IMR-90 (cell line): Measurements from ENCODE around the gene SGSM2. TPM values are rescaled to one million over a fixed set of nuclear protein-coding genes. Genes with fewer than 3 reads are reported as not detected.

Source experiments
- ATAC-seq: fragments of 200-7000 bp; cut with Tn5 transposase; 2 replicates; pipeline ENCODE4 v1.9.1; 2020; ENCODE audit warnings: low read depth, mild to moderate bottlenecking, moderate library complexity
- BruUV-seq: library from RNA; stranded (reverse); fragments of 400-500 nt; replicated peaks from 2 replicates; lab custom pipeline; 2021; lab: Mats Ljungman, UMichigan
- CTCF ChIA-PET: fragments of 300-600 bp; formaldehyde crosslinking; extraction: SDS; loops from one replicate; lab custom pipeline; 2021; ENCODE audit warnings: antibody characterized with exemption; lab: Yijun Ruan, JAX
- POLR2A ChIA-PET: fragments of 300-600 bp; sonication (Branson Sonifier 250); formaldehyde crosslinking; loops from one replicate; lab custom pipeline; 2022; ENCODE audit warnings: antibody characterized with exemption; ENCODE audit not compliant: unreplicated experiment; lab: Charles Lee
- DNase-seq: peaks from one replicate; pipeline ENCODE4 v3.0.0; 2013
- H2AFZ ChIP-seq: replicated peaks from 2 replicates; pipeline ENCODE3; 2013; ENCODE audit warnings: low read length, mild to moderate bottlenecking; ENCODE audit not compliant: poor library complexity
- H2AK5ac ChIP-seq: 2 replicates; pipeline ENCODE4 v1.6.1; 2013; ENCODE audit warnings: low read depth, low read length, inconsistent platforms
- H2AK9ac ChIP-seq: replicated peaks from 2 replicates; pipeline ENCODE3; 2013; ENCODE audit warnings: mild to moderate bottlenecking, low read depth, low read length, moderate library complexity; ENCODE audit not compliant: poor library complexity
- H2BK120ac ChIP-seq: 2 replicates; pipeline ENCODE4 v1.6.1; 2013; ENCODE audit warnings: low read depth, low read length, inconsistent platforms
- H2BK15ac ChIP-seq: 3 replicates; pipeline ENCODE4 v1.6.1; 2013; ENCODE audit warnings: low read depth, low read length, inconsistent platforms
- H2BK20ac ChIP-seq: 2 replicates; pipeline ENCODE4 v1.6.1; 2013; ENCODE audit warnings: low read depth, mild to moderate bottlenecking, inconsistent platforms, low read length, moderate library complexity
- H2BK5ac ChIP-seq: 2 replicates; pipeline ENCODE4 v1.6.1; 2013; ENCODE audit warnings: mild to moderate bottlenecking, low read depth, low read length, inconsistent platforms; ENCODE audit not compliant: poor library complexity, severe bottlenecking
- H3K14ac ChIP-seq: replicated peaks from 2 replicates; pipeline ENCODE4 v1.6.1; 2013; ENCODE audit warnings: low read depth, low read length, inconsistent platforms
- H3K18ac ChIP-seq: 2 replicates; pipeline ENCODE4 v1.6.1; 2013; ENCODE audit warnings: low read depth, low read length, control low read depth
- H3K23ac ChIP-seq: 2 replicates; pipeline ENCODE4 v1.6.1; 2013; ENCODE audit warnings: low read depth, low read length, inconsistent platforms
- H3K27ac ChIP-seq: 2 replicates; pipeline ENCODE4 v1.5.1; 2013; ENCODE audit warnings: mild to moderate bottlenecking, control low read depth, low read length; ENCODE audit not compliant: insufficient read depth
- H3K27me3 ChIP-seq: 2 replicates; pipeline ENCODE4 v1.6.1; 2013; ENCODE audit warnings: low read length; ENCODE audit not compliant: control insufficient read depth, insufficient read depth
- H3K36me3 ChIP-seq: 2 replicates; pipeline ENCODE4 v1.6.1; 2013; ENCODE audit warnings: low read length, mixed read lengths; ENCODE audit not compliant: control insufficient read depth, insufficient read depth
- H3K4ac ChIP-seq: 2 replicates; pipeline ENCODE4 v1.6.1; 2013; ENCODE audit warnings: low read depth, low read length, inconsistent platforms
- H3K4me1 ChIP-seq: 2 replicates; pipeline ENCODE4 v1.6.1; 2013; ENCODE audit warnings: low read length, mixed read lengths; ENCODE audit not compliant: control insufficient read depth, insufficient read depth
- H3K4me2 ChIP-seq: 2 replicates; pipeline ENCODE4 v1.6.1; 2013; ENCODE audit warnings: low read depth, mild to moderate bottlenecking, control low read depth, low read length, moderate library complexity
- H3K4me3 ChIP-seq: 2 replicates; pipeline ENCODE4 v1.5.1; 2013; ENCODE audit warnings: low read depth, mild to moderate bottlenecking, control low read depth, low read length, moderate library complexity; ENCODE audit not compliant: insufficient read depth
- H3K56ac ChIP-seq: 2 replicates; pipeline ENCODE4 v1.6.1; 2013; ENCODE audit warnings: low read length, inconsistent platforms; ENCODE audit not compliant: insufficient read depth; ENCODE audit errors: extremely low read depth
- H3K79me1 ChIP-seq, 2 experiments: 2 replicates each; pipeline ENCODE4 v1.6.1; 2013; ENCODE audit warnings: low read length in 2 of 2, inconsistent platforms in 1 of 2, low read depth in 1 of 2
- H3K9ac ChIP-seq: 2 replicates; pipeline ENCODE4 v1.6.1; 2013; ENCODE audit warnings: low read depth, low read length, control low read depth
- H3K9me1 ChIP-seq: 2 replicates; pipeline ENCODE4 v1.6.1; 2013; ENCODE audit warnings: low read length, inconsistent platforms; ENCODE audit not compliant: insufficient read depth
- H3K9me3 ChIP-seq: 2 replicates; pipeline ENCODE4 v1.6.1; 2013; ENCODE audit warnings: low read length; ENCODE audit not compliant: control insufficient read depth, insufficient read depth
- H4K20me1 ChIP-seq: 2 replicates; pipeline ENCODE4 v1.6.1; 2013; ENCODE audit warnings: low read length, inconsistent platforms; ENCODE audit not compliant: insufficient read depth
- H4K5ac ChIP-seq: 2 replicates; pipeline ENCODE4 v1.6.1; 2013; ENCODE audit warnings: mild to moderate bottlenecking, low read depth, low read length, control low read depth
- H4K8ac ChIP-seq, 2 experiments: 2 replicates each; pipeline ENCODE4 v1.6.1; 2013; ENCODE audit warnings: low read depth in 2 of 2, low read length in 2 of 2, control low read depth in 1 of 2, inconsistent platforms in 1 of 2
- H4K91ac ChIP-seq: 2 replicates; pipeline ENCODE4 v1.6.1; 2013; ENCODE audit warnings: low read depth, low read length, inconsistent platforms; ENCODE audit not compliant: insufficient read depth
- CEBPB ChIP-seq: IDR thresholded peaks from 2 replicates; pipeline ENCODE4 v1.6.1; 2012; ENCODE audit warnings: low read depth, low read length, improper control_type of control experiment
- FOS ChIP-seq: fragments of 150-350 bp; IDR thresholded peaks from 2 replicates; pipeline ENCODE4 v1.6.1; 2016; ENCODE audit warnings: low read depth, low read length
- NFE2L2 ChIP-seq: fragments of 150-350 bp; IDR thresholded peaks from 2 replicates; pipeline ENCODE4 v1.6.1; 2016; ENCODE audit warnings: low read depth, mild to moderate bottlenecking, low read length
- RAD21 ChIP-seq: IDR thresholded peaks from 2 replicates; pipeline ENCODE4 v1.6.1; 2012; ENCODE audit warnings: low read length, improper control_type of control experiment
- WGBS, 2 experiments: methylation state at CpG; one replicate each; pipeline versions ENCODE4 v1.1.5 to v1.1.7; 2013; ENCODE audit warnings: missing lambda C conversion rate in 2 of 2; ENCODE audit not compliant: insufficient read length in 1 of 2; ENCODE audit errors: extremely low coverage in 2 of 2; 5-methylcytosine and 5-hydroxymethylcytosine counted together
- dilution Hi-C: fragments of 300-500 bp; cut with HindIII; formaldehyde crosslinking; loops from one replicate; pipeline ENCODE4 v1.14.3; 2018; ENCODE audit warnings: low sequenced_read_pairs; ENCODE audit not compliant: unreplicated experiment
- in situ Hi-C: fragments of 300-500 bp; cut with MboI; formaldehyde crosslinking; loops from 3 replicates; pipeline ENCODE4 v1.14.3; 2019; ENCODE audit warnings: low sequenced_read_pairs, inconsistent platforms, mixed read lengths
- intact Hi-C: fragments of 100-400 bp; cut with micrococcal nuclease; formaldehyde crosslinking; loops from 2 replicates; pipeline ENCODE4 v1.10.0; 2022
- polyA plus RNA-seq, 3 experiments: library from polyadenylated mRNA; depleted of rRNA; stranded (reverse); fragments of >200 nt; gene quantifications; 2 replicates each; pipeline ENCODE4 v1.2.3, GENCODE V29; 2012; ENCODE audit warnings: low replicate concordance in 1 of 3
- total RNA-seq: library from RNA; depleted of rRNA; stranded (reverse); fragments of >200 nt; gene quantifications from 2 replicates; pipeline ENCODE4 v1.2.3, GENCODE V29; 2012

Gene SGSM2
- total and polyA plus RNA-seq, 2 of the 4 experiments (the other 2 are of a cell fraction) = 13.6 to 81.2 TPM

DNA sequence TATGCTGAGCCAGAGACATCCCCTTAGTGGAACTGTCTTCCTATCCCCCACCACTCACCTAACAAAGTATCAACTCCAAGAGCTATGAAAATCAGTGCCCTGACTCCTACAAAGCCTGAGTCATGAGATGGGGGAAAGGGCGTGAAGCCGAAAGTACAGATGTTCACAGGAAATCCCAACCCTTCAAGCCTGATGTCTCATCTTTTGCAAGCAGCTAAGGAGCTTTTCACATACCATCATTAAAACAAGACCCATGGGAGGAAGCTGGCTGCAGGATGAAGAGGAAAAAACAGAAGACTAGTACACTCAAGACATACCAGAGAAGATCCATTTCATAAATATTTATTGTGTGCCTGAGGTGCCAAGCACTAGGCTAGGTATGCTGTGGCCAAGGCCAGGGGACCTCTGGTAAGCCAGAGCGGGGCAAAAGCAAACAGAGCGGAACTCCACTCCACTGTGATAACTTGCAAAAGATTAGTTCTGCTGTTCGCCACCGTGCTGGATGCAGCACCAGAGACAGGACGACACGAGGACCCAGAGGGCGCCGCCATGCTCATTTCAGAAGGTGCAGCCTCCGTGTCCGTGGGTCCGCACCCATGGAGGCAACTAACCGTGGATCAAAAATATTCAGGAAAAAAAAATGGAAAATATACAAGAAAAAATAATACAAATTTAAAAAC lies 68.1 kb downstream of the SGSM2 start:
- Histone ChIP-seq H3K4me3 (no peak overlapping the region), H4K5ac (no peak overlapping the region), H2AFZ (no peak overlapping the region), H3K9me3 (no peaks in the 10 kb centered on the region), H3K27ac (peak overlapping the region; percentile 79), H4K20me1 (peaks cover 4% of the 10 kb centered on the region; the same call in 1 of the 2 replicates), H3K27me3 (no peaks in the 10 kb centered on the region), H3K9ac (no peak overlapping the region), H3K18ac (peak overlapping the region; percentile 5), H3K4me1 (peaks cover 33% of the 10 kb centered on the region), H3K79me1 (peaks cover 5 to 30% of the 10 kb centered on the region in 2 experiments; a peak in 2 of 4 replicates), H2BK20ac (peak overlapping the region; percentile 60), H2BK5ac (peak overlapping the region; percentile 91), H3K4ac (peak overlapping the region; percentile 96), H2AK9ac (peak overlapping the region; percentile 3), H3K36me3 (no peaks in the 10 kb centered on the region), H4K8ac (peak overlapping the region; percentile 87 to 95; a peak in 3 of 4 replicates), H3K23ac (peak overlapping the region; percentile 83; the same call in 1 of the 2 replicates), H4K91ac (peak overlapping the region; percentile 74), H3K56ac (peak overlapping the region; percentile 74; the same call in 1 of the 2 replicates), H2AK5ac (peak overlapping the region; percentile 91), H3K9me1 (peaks cover 30% of the 10 kb centered on the region), H3K14ac (peak overlapping the region; percentile 85), H3K4me2 (peak overlapping the region; percentile 23), H2BK120ac (peak overlapping the region; percentile 94), H2BK15ac (peak overlapping the region; percentile 94; the same call in 2 of the 3 replicates)
- no TSS peak for BruUV-seq
- 47% methylated on average over 2 of the region's 14 CpGs; no CpG with 5 or more reads in 1 of the 2 experiments for WGBS, 2 experiments
- POLR2A ChIA-PET = interaction anchor here (0.6 kb wide), 1 partner anchor 12 kb away, joined by 3 read pairs; no protein-coding TSS in a partner anchor
- DNase-seq (peak; percentile 94), ATAC-seq (peak; percentile 1)
- dilution Hi-C loops = no loop called here
- intact Hi-C loops = no loop called here
- in situ Hi-C loops = no loop called here
- TF ChIP-seq CEBPB (peak; percentile 59; the same call in 1 of the 2 replicates), NFE2L2 (peak; percentile 67; the same call in 1 of the 2 replicates), RAD21 (no peak), FOS (peak; percentile 70)
- CTCF ChIA-PET = interaction anchor here (0.9 to 2.2 kb wide), 3 partner anchors 10 to 53 kb away, joined by 3 to 10 read pairs (median 10); no protein-coding TSS in a partner anchor
